ENCODE results near the gene CTIF.

- TF ChIP-seq POLR2A (IDR thresholded peaks at IDR 0.05) (no peak), CTCF (IDR thresholded peaks at IDR 0.05 in 8 of 11, conservative IDR thresholded peaks at IDR 0.05 in 3 of 11) (no peak)
These were observed 261.6 kb downstream of the CTIF start for GRCh38 chr18:48800466-48800865.
